GM13976 (cell line): ENCODE measurements around the gene TIMELESS.

Experiments used
- DNase-seq: peaks from one replicate; pipeline ENCODE4 v3.0.0; 2012; ENCODE audit warnings: low spot score
- CTCF ChIP-seq: IDR thresholded peaks from 2 replicates; pipeline ENCODE4 v1.5.1; 2012; ENCODE audit warnings: borderline replicate concordance, mild to moderate bottlenecking; ENCODE audit not compliant: insufficient read depth; ENCODE audit errors: extremely low read depth, missing control alignments, control extremely low read depth
- in situ Hi-C: fragments of 300-500 bp; cut with MboI; formaldehyde crosslinking; loops from one replicate; pipeline ENCODE4 v1.12.0; 2022; ENCODE audit warnings: low sequenced_read_pairs, mixed read lengths, inconsistent platforms; ENCODE audit not compliant: unreplicated experiment

Gene TIMELESS

DNA sequence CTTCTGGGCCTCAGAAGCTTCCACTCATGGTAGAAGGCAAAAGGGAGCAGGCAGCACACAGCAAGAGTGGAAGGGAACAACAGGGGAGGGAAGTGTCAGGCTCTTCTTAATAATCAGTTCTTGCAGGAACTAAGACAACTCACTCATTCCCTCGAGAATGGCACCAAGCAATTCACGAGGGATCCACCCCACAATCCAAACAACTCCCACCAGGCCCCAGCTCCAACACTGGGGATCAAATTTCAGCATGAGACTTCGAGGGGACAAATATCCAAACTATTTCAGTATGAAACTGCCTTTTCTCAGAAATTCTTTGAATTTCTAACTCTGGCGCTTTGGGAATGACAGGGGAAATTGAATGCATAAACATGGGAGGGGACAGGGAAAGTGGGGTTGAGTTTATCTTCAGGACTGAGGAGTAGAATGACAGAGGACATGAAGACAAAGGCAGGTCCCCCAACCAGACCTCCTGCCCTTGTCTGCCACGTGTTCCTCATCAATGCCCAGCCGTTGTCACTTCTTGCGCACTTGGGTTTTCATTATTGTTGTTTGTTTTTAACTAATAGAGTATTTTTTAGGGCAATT is 62.0 kb downstream of the TIMELESS start:
- in situ Hi-C loops = no loop called here
- no peak for TF ChIP-seq CTCF
- DNase-seq = no peak

DNA sequence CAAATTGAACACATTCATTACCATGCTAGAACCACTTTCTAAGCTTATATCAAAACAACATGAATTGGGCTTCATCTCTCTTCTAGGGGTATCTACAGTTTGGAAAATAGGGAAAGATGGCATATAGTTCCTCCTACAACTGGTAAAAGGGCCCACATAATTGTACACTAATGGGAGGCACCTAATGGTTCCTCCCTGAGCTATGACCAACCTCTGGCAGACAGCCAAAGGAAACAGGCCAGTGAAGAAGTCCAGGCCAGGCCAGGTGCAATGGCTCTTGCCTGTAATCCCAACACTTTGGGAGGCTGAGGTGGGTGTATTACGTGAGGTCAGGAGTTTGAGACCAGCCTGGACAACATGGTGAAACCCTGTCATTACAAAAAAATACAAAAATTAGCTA is 63.4 kb downstream of the TIMELESS start:
- no peak for TF ChIP-seq CTCF
- no peak for DNase-seq
- in situ Hi-C loops = no loop called here

DNA sequence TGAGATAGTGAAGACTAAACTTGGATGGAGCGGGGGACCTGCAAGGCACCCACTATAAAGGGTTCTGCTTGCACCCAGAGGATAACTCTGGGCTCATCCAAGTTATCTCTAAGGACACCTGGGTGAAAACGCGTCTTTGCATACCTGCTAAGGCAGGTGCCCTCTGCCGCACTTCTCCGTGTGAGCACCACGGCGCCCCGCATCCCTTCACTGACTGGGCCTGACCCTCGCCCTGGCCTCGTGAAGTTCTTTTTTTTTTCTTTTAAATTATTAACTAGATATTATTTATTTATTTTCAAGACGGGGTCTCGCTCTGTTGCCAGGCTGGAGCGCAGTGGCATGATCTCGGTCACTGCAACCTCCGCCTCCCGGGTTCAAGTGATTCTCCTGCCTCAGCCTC is 66.6 kb downstream of the TIMELESS start:
- DNase-seq = no peak
- in situ Hi-C loops = no loop called here
- no peak for TF ChIP-seq CTCF

- in situ Hi-C loops = no loop called here
- TF ChIP-seq CTCF = no peak
- no peak for DNase-seq
Measured at GRCh38 chr12:56377989-56378316, 71.3 kb downstream of the TIMELESS start.

- in situ Hi-C loops = no loop called here
- TF ChIP-seq CTCF = no peak
- DNase-seq = no peak
Measured at GRCh38 chr12:56377310-56377988, 71.8 kb downstream of the TIMELESS start.

DNA sequence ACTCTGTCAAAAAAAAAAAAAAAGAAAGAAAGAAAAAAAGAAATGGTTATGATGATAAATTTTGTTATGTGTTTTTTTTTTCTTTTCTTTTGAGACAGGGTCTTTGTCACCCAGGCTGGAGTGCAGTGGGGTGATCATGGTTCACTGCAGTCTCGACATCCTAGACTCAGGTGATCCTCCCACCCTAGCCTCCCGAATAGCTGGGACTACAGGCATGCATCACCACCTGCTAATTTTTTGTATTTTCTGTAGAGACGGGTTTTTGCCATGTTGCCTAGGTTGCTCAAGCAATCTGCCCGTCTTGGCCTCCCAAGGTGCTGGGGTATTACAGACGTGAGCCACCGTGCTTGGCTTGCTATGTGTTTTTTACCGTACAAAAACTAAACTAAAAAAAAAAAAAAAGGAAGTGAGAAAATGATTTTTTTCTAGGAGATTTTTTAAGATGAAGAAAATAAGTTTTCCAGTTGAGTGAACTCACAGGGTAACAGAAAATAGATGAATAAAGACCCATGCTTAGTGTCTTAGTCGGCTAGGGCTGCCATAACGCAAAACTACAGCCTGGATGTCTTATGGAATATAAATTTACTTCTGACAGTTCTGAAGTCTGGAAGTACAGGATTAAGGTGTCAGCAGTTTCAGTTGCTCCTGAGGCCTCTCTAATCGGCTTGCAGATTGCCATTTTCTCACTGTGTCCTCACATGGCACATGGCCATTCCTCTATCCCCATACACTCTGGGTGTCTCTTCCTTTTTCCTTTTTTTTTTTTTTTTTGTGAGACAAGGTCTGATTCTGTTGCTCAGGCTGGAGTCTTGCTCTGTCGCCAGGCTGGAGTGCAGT is 73.4 kb downstream of the TIMELESS start:
- in situ Hi-C loops = no loop called here
- DNase-seq = peak; percentile 35
- TF ChIP-seq CTCF = no peak
